SK-N-SH (cell line): ENCODE results near the gene WNT8A. TPM values are rescaled to one million over a fixed set of nuclear protein-coding genes. Genes with fewer than 3 reads are reported as not detected.

Source experiments
- CTCF ChIA-PET: fragments of 300-600, 350-600 bp; formaldehyde crosslinking; extraction: SDS; loops from one replicate; lab custom pipeline; 2021; lab: Yijun Ruan, JAX
- POLR2A ChIA-PET: fragments of 350-600 bp; sonication (Branson Sonifier 250); formaldehyde crosslinking; extraction: SDS; loops from one replicate; lab custom pipeline; 2020; ENCODE audit warnings: antibody characterized with exemption, inconsistent platforms; lab: Yijun Ruan, JAX
- DNase-seq: peaks from one replicate; pipeline ENCODE4 v3.0.0; 2012
- H2AFZ ChIP-seq: fragments of 200-600 bp; sonication (generic); 2 replicates; pipeline ENCODE4 v1.8.1; 2016; ENCODE audit warnings: antibody characterized with exemption, mild to moderate bottlenecking, low read depth
- H3F3A ChIP-seq: fragments of 200-600 bp; sonication (generic); replicated peaks from 2 replicates; pipeline ENCODE3; 2016; ENCODE audit warnings: antibody characterized with exemption, mild to moderate bottlenecking; ENCODE audit not compliant: insufficient read depth
- H3K27ac ChIP-seq, 2 experiments: fragments of 200-500 bp in 1 of 2; fragments of 200-600 bp in 1 of 2; sonication (Bioruptor generic) in 1 of 2; sonication (generic), shearing (Covaris generic) in 1 of 2; 2 replicates each; pipeline versions ENCODE4 v1.5.1 to v1.6.1; 2014 to 2016; ENCODE audit warnings: low read depth in 2 of 2, inconsistent platforms in 1 of 2, low read length in 1 of 2, mild to moderate bottlenecking in 1 of 2, mixed read lengths in 1 of 2
- H3K27me3 ChIP-seq: fragments of 200-600 bp; sonication (generic), shearing (Covaris generic); 2 replicates; pipeline ENCODE4 v1.6.1; 2016; ENCODE audit warnings: mixed run types; ENCODE audit not compliant: insufficient read depth
- H3K36me3 ChIP-seq, 2 experiments: fragments of 200-500 bp in 1 of 2; fragments of 200-600 bp in 1 of 2; sonication (Bioruptor generic) in 1 of 2; sonication (generic) in 1 of 2; replicated peaks in 1 of 2; 2 replicates each; pipeline versions ENCODE3 to v1.5.1; 2014 to 2016; ENCODE audit warnings: low read length in 1 of 2, mild to moderate bottlenecking in 1 of 2; ENCODE audit not compliant: insufficient read depth in 2 of 2, control insufficient read depth in 1 of 2
- H3K4me1 ChIP-seq, 2 experiments: fragments of 200-500 bp in 1 of 2; fragments of 200-600 bp in 1 of 2; sonication (Bioruptor generic) in 1 of 2; sonication (generic), shearing (Covaris generic) in 1 of 2; 2 replicates each; pipeline versions ENCODE4 v1.5.1 to v1.6.1; 2014 to 2016; ENCODE audit warnings: low read depth in 1 of 2, low read length in 1 of 2, mixed run types in 1 of 2; ENCODE audit not compliant: insufficient read depth in 2 of 2, control insufficient read depth in 1 of 2
- H3K4me2 ChIP-seq: fragments of 200-600 bp; sonication (generic), shearing (Covaris generic); 2 replicates; pipeline ENCODE4 v1.6.1; 2017; ENCODE audit warnings: mixed run types
- H3K4me3 ChIP-seq, 2 experiments: fragments of 200-500 bp in 1 of 2; fragments of 200-600 bp in 1 of 2; sonication (Bioruptor generic) in 1 of 2; sonication (generic), shearing (Covaris generic) in 1 of 2; 2 replicates each; pipeline versions ENCODE4 v1.5.1 to v1.8.1; 2014 to 2016; ENCODE audit warnings: low read depth in 2 of 2, inconsistent platforms in 1 of 2, low read length in 1 of 2, mild to moderate bottlenecking in 1 of 2, mixed read lengths in 1 of 2, moderate library complexity in 1 of 2
- H3K79me2 ChIP-seq: fragments of 200-600 bp; sonication (generic); 2 replicates; pipeline ENCODE4 v1.8.1; 2017; ENCODE audit warnings: mild to moderate bottlenecking; ENCODE audit not compliant: insufficient read depth
- H3K9ac ChIP-seq: fragments of 200-600 bp; sonication (generic); 2 replicates; pipeline ENCODE4 v1.6.1; 2017; ENCODE audit warnings: mixed run types
- H3K9me2 ChIP-seq: fragments of 200-600 bp; sonication (generic); 2 replicates; pipeline ENCODE4 v1.6.1; 2017; ENCODE audit warnings: mixed run types
- H3K9me3 ChIP-seq: fragments of 200-600 bp; sonication (generic); 2 replicates; pipeline ENCODE4 v1.6.1; 2017; ENCODE audit warnings: mixed run types, mild to moderate bottlenecking, moderate library complexity
- H4K20me1 ChIP-seq: fragments of 200-600 bp; sonication (generic); 2 replicates; pipeline ENCODE4 v1.6.1; 2017; ENCODE audit warnings: mild to moderate bottlenecking, mixed run types; ENCODE audit not compliant: insufficient read depth
- ELF1 ChIP-seq: IDR thresholded peaks from 2 replicates; pipeline ENCODE4 v1.4.0; 2012
- EP300 ChIP-seq, 2 experiments: IDR thresholded peaks; 2 replicates each; pipeline versions ENCODE4 v1.4.0 to v1.6.1; 2012; ENCODE audit warnings: borderline replicate concordance in 1 of 2, low read depth in 1 of 2, low read length in 1 of 2
- EZH2phosphoT487 ChIP-seq: fragments of 200-600 bp; sonication (generic); IDR thresholded peaks from 2 replicates; pipeline ENCODE4 v1.6.1; 2017; ENCODE audit warnings: low read depth, mixed run types, mild to moderate bottlenecking, antibody characterized with exemption, moderate library complexity, borderline replicate concordance
- FOXJ3 ChIP-seq: sonication (generic); formaldehyde crosslinking; IDR thresholded peaks from 2 replicates; pipeline ENCODE4 v1.5.1; 2020; ENCODE audit warnings: mild to moderate bottlenecking, missing genetic modification reagents
- FOXM1 ChIP-seq: IDR thresholded peaks from 2 replicates; pipeline ENCODE4 v1.4.0; 2012; ENCODE audit warnings: low read depth, mild to moderate bottlenecking
- MEF2A ChIP-seq: IDR thresholded peaks from 2 replicates; pipeline ENCODE4 v1.4.0; 2012; ENCODE audit warnings: low read depth, borderline replicate concordance
- MXI1 ChIP-seq: IDR thresholded peaks from 2 replicates; pipeline ENCODE4 v1.6.1; 2012; ENCODE audit warnings: mild to moderate bottlenecking, low read depth, low read length, improper control_type of control experiment
- NRF1 ChIP-seq: IDR thresholded peaks from 2 replicates; pipeline ENCODE4 v1.6.1; 2012; ENCODE audit warnings: low read depth, mild to moderate bottlenecking, low read length
- SIN3A ChIP-seq: IDR thresholded peaks from 2 replicates; pipeline ENCODE4 v1.6.1; 2012; ENCODE audit warnings: low read depth, mild to moderate bottlenecking, low read length, moderate library complexity, borderline replicate concordance
- SMC3 ChIP-seq: IDR thresholded peaks from 2 replicates; pipeline ENCODE4 v1.6.1; 2012; ENCODE audit warnings: low read depth, low read length, improper control_type of control experiment
- TAF1 ChIP-seq: IDR thresholded peaks from 2 replicates; pipeline ENCODE4 v1.6.1; 2012; ENCODE audit warnings: low read depth, mild to moderate bottlenecking, low read length, moderate library complexity, borderline replicate concordance
- TEAD4 ChIP-seq: IDR thresholded peaks from 2 replicates; pipeline ENCODE4 v1.4.0; 2012; ENCODE audit warnings: mild to moderate bottlenecking, borderline replicate concordance; ENCODE audit not compliant: insufficient read depth
- YY1 ChIP-seq: IDR thresholded peaks from 2 replicates; pipeline ENCODE4 v1.4.0; 2012; ENCODE audit warnings: low read depth, mild to moderate bottlenecking
- WGBS: methylation state at CpG from one replicate; pipeline ENCODE4 v1.1.6; 2017; ENCODE audit warnings: low lambda C conversion rate; 5-methylcytosine and 5-hydroxymethylcytosine counted together
- polyA plus RNA-seq, 3 experiments: library from polyadenylated mRNA; depleted of rRNA; stranded (reverse); fragments of >200 nt; gene quantifications; 2 replicates each; pipeline ENCODE4 v1.2.3, GENCODE V29; 2012
- TF ChIP-seq, protein P1 (sequence below): IDR thresholded peaks from 2 replicates; pipeline ENCODE4 v1.4.0; 2012; ENCODE audit warnings: low read depth
- TF ChIP-seq, protein P2 (sequence below): fragments of 200-600 bp; sonication (generic); IDR thresholded peaks from 2 replicates; pipeline ENCODE4 v1.6.1; 2017; ENCODE audit warnings: antibody characterized with exemption, mild to moderate bottlenecking, moderate library complexity
- TF ChIP-seq, protein P3 (sequence below): IDR thresholded peaks from 2 replicates; pipeline ENCODE4 v1.4.0; 2012; ENCODE audit warnings: low read depth, borderline replicate concordance

WNT8A gene
- polyA plus RNA-seq, 1 of the 3 experiments (the other 2 are of a cell fraction): not detected

DNA sequence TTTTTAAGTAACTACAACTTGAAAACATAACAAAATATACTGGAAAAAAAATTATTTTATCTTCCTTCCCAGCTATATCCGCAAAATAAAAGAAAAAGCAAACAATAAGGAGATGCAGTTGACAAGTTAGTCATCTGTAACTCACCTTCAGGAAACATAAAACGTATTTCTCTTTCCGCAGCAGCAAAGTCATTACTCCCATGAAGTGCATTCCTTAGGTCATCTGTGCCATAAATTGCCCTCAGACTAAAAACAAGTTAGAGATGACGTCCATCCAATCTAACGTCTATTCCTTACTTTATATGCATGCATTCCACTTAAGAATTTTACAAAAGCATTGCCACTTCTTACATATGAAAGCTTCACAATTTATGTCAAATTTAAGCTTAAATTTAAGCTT, 44.5 kb downstream of the WNT8A start:
- TF ChIP-seq FOXM1: no peak
- CTCF ChIA-PET: interaction anchor here (2.9 kb wide), 1 partner anchor 51 kb away, joined by 20 read pairs; no protein-coding TSS in a partner anchor
- no peak overlapping the region for H3K4me2 ChIP-seq

DNA sequence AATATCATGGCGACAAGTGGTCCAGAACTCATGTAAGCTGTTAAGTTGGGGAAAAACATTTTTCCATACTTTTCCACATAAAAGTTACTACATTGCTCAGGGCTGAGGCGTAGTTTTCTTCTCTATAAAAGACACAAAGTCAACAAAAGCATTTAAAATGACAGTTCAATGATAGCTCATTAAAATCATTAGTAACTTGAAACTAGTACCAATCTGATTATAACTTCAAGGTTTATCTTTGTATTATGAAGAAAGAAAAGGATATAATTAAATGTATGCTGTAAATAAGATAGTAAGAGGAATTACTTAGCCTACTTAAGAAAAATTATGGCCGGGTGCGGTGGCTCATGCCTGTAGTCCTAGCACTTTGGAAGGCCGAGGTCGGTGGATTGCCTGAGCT, 45.5 kb downstream of the WNT8A start:
- no peak overlapping the region for H3K4me3 ChIP-seq
- no peak overlapping the region for H3K27ac ChIP-seq
- H3K9me3 ChIP-seq: no peaks in the 10 kb centered on the region
- H3F3A ChIP-seq: peaks cover 10% of the 10 kb centered on the region
- no peak for DNase-seq
- no peaks in the 10 kb centered on the region for H4K20me1 ChIP-seq
- CTCF ChIA-PET: interaction anchor here (0.6 to 2.9 kb wide), 4 partner anchors 11 to 350 kb away, joined by 3 to 20 read pairs (median 5); no protein-coding TSS in a partner anchor
- TF ChIP-seq ELF1: no peak
- no peak for TF ChIP-seq TAF1
- TF ChIP-seq YY1: no peak
- no peak for TF ChIP-seq MEF2A
- TF ChIP-seq, protein P1, sequence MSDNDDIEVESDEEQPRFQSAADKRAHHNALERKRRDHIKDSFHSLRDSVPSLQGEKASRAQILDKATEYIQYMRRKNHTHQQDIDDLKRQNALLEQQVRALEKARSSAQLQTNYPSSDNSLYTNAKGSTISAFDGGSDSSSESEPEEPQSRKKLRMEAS: no peak
- TF ChIP-seq NRF1: no peak
- TF ChIP-seq FOXJ3 (CRISPR knock-in tag): no peak
- TF ChIP-seq SMC3: no peak
- no peak for TF ChIP-seq EP300 (IDR thresholded peaks at IDR 0.05; ENCODE audit: borderline replicate concordance in 1 of 2, low read depth in 1 of 2, low read length in 1 of 2)
- no peak for TF ChIP-seq MXI1
- no peak for TF ChIP-seq SIN3A
- no peak for TF ChIP-seq EZH2phosphoT487
- TF ChIP-seq, protein P2, sequence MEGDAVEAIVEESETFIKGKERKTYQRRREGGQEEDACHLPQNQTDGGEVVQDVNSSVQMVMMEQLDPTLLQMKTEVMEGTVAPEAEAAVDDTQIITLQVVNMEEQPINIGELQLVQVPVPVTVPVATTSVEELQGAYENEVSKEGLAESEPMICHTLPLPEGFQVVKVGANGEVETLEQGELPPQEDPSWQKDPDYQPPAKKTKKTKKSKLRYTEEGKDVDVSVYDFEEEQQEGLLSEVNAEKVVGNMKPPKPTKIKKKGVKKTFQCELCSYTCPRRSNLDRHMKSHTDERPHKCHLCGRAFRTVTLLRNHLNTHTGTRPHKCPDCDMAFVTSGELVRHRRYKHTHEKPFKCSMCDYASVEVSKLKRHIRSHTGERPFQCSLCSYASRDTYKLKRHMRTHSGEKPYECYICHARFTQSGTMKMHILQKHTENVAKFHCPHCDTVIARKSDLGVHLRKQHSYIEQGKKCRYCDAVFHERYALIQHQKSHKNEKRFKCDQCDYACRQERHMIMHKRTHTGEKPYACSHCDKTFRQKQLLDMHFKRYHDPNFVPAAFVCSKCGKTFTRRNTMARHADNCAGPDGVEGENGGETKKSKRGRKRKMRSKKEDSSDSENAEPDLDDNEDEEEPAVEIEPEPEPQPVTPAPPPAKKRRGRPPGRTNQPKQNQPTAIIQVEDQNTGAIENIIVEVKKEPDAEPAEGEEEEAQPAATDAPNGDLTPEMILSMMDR: no peak
- no peak for TF ChIP-seq FOXM1
- TF ChIP-seq TEAD4: no peak
- TF ChIP-seq, protein P3, sequence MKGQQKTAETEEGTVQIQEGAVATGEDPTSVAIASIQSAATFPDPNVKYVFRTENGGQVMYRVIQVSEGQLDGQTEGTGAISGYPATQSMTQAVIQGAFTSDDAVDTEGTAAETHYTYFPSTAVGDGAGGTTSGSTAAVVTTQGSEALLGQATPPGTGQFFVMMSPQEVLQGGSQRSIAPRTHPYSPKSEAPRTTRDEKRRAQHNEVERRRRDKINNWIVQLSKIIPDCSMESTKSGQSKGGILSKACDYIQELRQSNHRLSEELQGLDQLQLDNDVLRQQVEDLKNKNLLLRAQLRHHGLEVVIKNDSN: no peak
- TF ChIP-seq, all 33 proteins: peak for 0
- no peaks in the 10 kb centered on the region for H3K27me3 ChIP-seq
- POLR2A ChIA-PET: no interaction called here
- H3K4me2 ChIP-seq: no peak overlapping the region
- H2AFZ ChIP-seq: no peak overlapping the region
- H3K4me1 ChIP-seq: no peaks in the 10 kb centered on the region
- no peaks in the 10 kb centered on the region for H3K9me2 ChIP-seq
- no peak overlapping the region for H3K9ac ChIP-seq
- 92% methylated on average over 6 of the region's 6 CpGs for WGBS
- H3K79me2 ChIP-seq: no peaks in the 10 kb centered on the region
- H3K36me3 ChIP-seq: no peaks in the 10 kb centered on the region

More for the DNA sequence above, 44.5 kb downstream of the WNT8A start:
- no peaks in the 10 kb centered on the region for H3K9me3 ChIP-seq
- peaks cover 10% of the 10 kb centered on the region for H3F3A ChIP-seq
- no peaks in the 10 kb centered on the region for H3K27me3 ChIP-seq
- no peak overlapping the region for H3K9ac ChIP-seq
- H3K36me3 ChIP-seq: no peaks in the 10 kb centered on the region
- DNase-seq: no peak
- H3K79me2 ChIP-seq: no peaks in the 10 kb centered on the region
- H3K4me3 ChIP-seq: no peak overlapping the region
- 79% methylated on average over 5 of the region's 5 CpGs for WGBS
- H3K4me1 ChIP-seq: no peaks in the 10 kb centered on the region
- H2AFZ ChIP-seq: no peak overlapping the region
- no peaks in the 10 kb centered on the region for H4K20me1 ChIP-seq
- POLR2A ChIA-PET: no interaction called here
- no peak overlapping the region for H3K27ac ChIP-seq
- no peaks in the 10 kb centered on the region for H3K9me2 ChIP-seq
